ENCODE results near the gene PTGIS. TPM values are rescaled to one million over a fixed set of nuclear protein-coding genes. Genes with fewer than 3 reads are reported as not detected.

Gene PTGIS
- total RNA-seq, 2 donors from 2014 or later, result 0.56 to 2.3 TPM

DNA sequence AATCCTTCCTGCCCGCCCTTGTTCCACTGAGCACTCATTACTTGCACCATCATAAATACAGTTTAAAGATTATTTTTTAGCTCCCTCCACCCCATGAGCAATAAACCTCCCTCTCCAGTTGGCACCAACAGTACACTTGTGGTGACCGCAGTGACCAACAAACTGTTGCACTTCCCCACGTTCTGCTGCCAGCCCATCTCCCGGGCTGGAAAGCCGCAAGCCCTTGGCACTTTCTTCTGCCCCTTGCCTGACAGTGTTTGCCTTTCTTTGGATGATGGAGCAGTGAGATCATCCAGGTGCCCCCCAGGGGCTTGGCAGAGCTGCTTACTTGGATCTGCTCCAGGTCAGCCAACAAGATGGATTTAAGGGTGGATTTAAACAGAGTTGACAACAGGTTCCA is 107.0 kb downstream of the PTGIS start:
- H3K27me3 Mint-ChIP-seq, result peaks cover 26% of the 10 kb centered on the region
- no peaks in the 10 kb centered on the region for H3K4me1 Mint-ChIP-seq
- no peak for ATAC-seq (replicated peaks)
- H3K36me3 Mint-ChIP-seq (ENCODE audit: low read depth), result no peaks in the 10 kb centered on the region
- H3K4me3 Mint-ChIP-seq, result no peak overlapping the region
- H3K27ac Mint-ChIP-seq, result no peak overlapping the region
- no peaks in the 10 kb centered on the region for H3K9me3 Mint-ChIP-seq

DNA sequence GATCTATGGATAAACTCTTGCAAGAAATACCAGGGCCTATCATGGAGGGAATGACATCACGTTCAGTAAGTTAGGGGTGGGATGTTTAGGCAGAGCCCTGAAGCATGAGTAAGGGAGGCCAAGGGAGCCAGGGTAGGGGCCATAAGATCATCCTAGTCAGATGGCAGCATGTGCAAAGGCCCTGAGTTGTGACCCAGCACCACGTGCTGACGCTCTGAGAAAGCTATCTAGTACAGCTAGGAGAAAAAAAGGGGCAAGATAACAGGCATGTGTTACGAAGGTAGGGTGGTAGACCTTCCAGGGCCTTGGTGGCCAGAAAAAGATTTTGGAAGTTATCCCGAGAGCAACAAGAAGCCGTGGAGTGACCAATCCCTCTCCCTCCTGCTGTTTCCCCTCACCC is 107.8 kb downstream of the PTGIS start:
- Mint-ChIP-seq H3K4me1 (no peaks in the 10 kb centered on the region), H3K27ac (no peak overlapping the region), H3K27me3 (peaks cover 28% of the 10 kb centered on the region), H3K9me3 (no peaks in the 10 kb centered on the region), H3K36me3 (ENCODE audit: low read depth) (no peaks in the 10 kb centered on the region), H3K4me3 (no peak overlapping the region)
- ATAC-seq (replicated peaks), result no peak

DNA sequence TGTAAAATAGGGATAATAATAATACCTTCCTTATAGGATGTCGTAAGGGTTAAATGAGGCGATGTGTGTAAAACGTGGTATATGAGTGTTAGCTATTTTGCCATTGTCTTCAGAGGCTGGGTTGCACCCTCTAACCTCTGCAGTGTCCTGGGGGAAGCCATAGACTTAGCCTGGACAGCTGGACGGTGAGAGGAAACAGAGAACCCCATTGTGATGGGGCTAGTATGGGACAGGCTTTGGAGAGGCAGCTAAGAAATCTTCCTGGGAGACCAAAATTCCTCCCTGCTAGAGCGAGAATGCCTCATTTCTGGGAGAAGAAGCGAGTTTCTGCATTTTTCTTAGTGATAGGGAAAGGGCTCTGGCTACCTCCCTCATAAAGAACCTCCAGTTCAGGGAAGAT is 108.3 kb downstream of the PTGIS start:
- peaks cover 4% of the 10 kb centered on the region for H3K4me1 Mint-ChIP-seq
- no peaks in the 10 kb centered on the region for H3K9me3 Mint-ChIP-seq
- H3K27ac Mint-ChIP-seq, result no peak overlapping the region
- no peak overlapping the region for H3K4me3 Mint-ChIP-seq
- no peak for ATAC-seq (replicated peaks)
- H3K27me3 Mint-ChIP-seq, result peaks cover 33% of the 10 kb centered on the region
- H3K36me3 Mint-ChIP-seq (ENCODE audit: low read depth), result no peaks in the 10 kb centered on the region

DNA sequence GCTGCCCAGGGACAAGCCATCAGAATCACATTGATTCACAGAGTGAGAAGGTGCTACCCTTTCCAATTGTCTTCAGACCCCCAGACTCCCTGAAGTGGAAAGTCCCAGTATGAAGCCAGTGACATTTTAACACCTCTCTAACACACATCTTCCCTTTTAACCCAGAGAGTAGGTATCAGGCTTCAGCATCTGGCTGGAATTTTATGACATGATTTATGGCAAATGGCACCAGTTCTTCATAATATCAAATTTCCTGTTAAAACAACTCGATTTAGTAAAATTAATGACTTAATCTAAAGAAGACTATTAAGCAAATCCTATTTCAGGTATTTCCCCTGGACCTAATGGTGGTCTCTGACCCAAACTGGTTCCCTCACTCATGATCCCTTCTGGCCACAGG is 110.5 kb downstream of the PTGIS start:
- Mint-ChIP-seq H3K36me3 (ENCODE audit: low read depth) (no peaks in the 10 kb centered on the region), H3K4me3 (no peak overlapping the region)

DNA sequence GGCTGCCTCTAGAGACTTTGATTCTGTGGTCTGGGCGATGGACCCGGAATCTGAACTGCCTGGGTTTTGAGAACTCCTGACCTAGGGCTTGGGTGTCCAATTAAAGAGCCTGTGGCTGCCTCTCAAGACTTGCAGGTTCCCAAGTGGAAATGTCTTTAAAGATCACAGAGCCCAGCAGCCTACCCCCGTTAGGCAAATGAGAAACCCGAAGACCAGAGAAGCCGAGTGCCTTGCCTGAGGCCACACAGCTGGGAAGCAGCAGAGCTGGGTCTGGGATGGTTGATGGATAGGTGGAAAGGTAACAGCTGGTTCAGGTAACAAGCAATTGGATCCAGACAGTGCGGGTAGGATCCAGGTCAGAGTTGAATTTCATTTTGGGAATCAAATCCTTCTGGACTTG is 111.3 kb downstream of the PTGIS start:
- no peaks in the 10 kb centered on the region for H3K9me3 Mint-ChIP-seq
- peaks cover 4% of the 10 kb centered on the region for H3K4me1 Mint-ChIP-seq
- peaks cover 40% of the 10 kb centered on the region for H3K27me3 Mint-ChIP-seq
- no peak overlapping the region for H3K4me3 Mint-ChIP-seq
- ATAC-seq (replicated peaks), result no peak
- H3K27ac Mint-ChIP-seq, result no peak overlapping the region
- H3K36me3 Mint-ChIP-seq (ENCODE audit: low read depth), result no peaks in the 10 kb centered on the region

More for the DNA sequence above, 110.5 kb downstream of the PTGIS start:
- ATAC-seq (replicated peaks), result no peak
- Mint-ChIP-seq H3K27ac (no peak overlapping the region), H3K27me3 (peaks cover 41% of the 10 kb centered on the region), H3K4me1 (peaks cover 4% of the 10 kb centered on the region), H3K9me3 (no peaks in the 10 kb centered on the region)

DNA sequence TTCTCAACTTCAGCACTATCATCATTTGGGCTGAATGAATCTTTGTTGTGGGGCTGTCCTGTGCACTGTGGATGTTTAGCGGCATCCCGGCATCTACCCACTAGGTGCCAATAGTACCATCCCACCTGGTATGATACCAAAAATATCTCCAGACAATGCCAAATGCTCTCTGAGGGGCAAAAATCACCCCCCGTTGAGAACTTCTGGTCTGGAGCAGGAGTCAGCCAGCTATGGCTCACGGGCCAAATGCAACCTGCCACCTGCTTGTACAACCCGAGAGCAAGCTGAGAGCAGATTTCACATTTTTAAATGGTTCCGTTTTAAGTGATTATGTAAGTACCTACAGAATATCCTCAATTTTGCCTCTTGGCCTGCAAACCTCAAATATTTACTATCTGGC is 112.2 kb downstream of the PTGIS start:
- no peak overlapping the region for H3K27ac Mint-ChIP-seq
- H3K4me1 Mint-ChIP-seq, result peaks cover 4% of the 10 kb centered on the region
- H3K4me3 Mint-ChIP-seq, result no peak overlapping the region
- no peak for ATAC-seq (replicated peaks)
- H3K27me3 Mint-ChIP-seq, result peaks cover 42% of the 10 kb centered on the region
- no peaks in the 10 kb centered on the region for H3K9me3 Mint-ChIP-seq
- no peaks in the 10 kb centered on the region for H3K36me3 Mint-ChIP-seq (ENCODE audit: low read depth)

Other genes starting within 250 kb of the PTGIS start
- not detected for gene KCNB1, start 85.5 kb downstream of the PTGIS start, total RNA-seq
- 10 to 100 TPM; 19.5 to 25.8 TPM for gene B4GALT5, start 145.7 kb upstream of the PTGIS start, total RNA-seq
- 10 to 100 TPM; 17.7 to 18.3 TPM for gene SLC9A8, start 244.7 kb upstream of the PTGIS start, total RNA-seq

Measured in activated T-helper 17 cell treated with anti-CD3 and anti-CD28 coated beads, Interleukin-2, amount 50 U/mL, for 72 hours (primary cell).